ENCODE data around the gene CUL5. TPM values are rescaled to one million over a fixed set of nuclear protein-coding genes. Genes with fewer than 3 reads are reported as not detected.

Gene CUL5
- total RNA-seq, 1 donor from 2014 or later = 42.0 TPM

- Mint-ChIP-seq H3K4me3 (no peak overlapping the region), H3K4me1 (no peaks in the 10 kb centered on the region), H3K27me3 (no peaks in the 10 kb centered on the region), H3K9me3 (no peaks in the 10 kb centered on the region), H3K27ac (peak overlapping the region; percentile 25), H3K36me3 (ENCODE audit: low read depth) (peaks cover 50% of the 10 kb centered on the region)
- ATAC-seq (ENCODE audit: low read depth) (peak; percentile 31), DNase-seq (no peak)
- POLR2A ChIA-PET = no interaction called here
- intact Hi-C loops (cut with micrococcal nuclease) = no loop called here
- TF ChIP-seq, protein P1, sequence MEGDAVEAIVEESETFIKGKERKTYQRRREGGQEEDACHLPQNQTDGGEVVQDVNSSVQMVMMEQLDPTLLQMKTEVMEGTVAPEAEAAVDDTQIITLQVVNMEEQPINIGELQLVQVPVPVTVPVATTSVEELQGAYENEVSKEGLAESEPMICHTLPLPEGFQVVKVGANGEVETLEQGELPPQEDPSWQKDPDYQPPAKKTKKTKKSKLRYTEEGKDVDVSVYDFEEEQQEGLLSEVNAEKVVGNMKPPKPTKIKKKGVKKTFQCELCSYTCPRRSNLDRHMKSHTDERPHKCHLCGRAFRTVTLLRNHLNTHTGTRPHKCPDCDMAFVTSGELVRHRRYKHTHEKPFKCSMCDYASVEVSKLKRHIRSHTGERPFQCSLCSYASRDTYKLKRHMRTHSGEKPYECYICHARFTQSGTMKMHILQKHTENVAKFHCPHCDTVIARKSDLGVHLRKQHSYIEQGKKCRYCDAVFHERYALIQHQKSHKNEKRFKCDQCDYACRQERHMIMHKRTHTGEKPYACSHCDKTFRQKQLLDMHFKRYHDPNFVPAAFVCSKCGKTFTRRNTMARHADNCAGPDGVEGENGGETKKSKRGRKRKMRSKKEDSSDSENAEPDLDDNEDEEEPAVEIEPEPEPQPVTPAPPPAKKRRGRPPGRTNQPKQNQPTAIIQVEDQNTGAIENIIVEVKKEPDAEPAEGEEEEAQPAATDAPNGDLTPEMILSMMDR (IDR thresholded peaks at IDR 0.05) = no peak
- CTCF ChIA-PET = no interaction called here
These were observed 127.3 kb downstream of the CUL5 start for GRCh38 chr11:108135845-108136544.

GRCh38 chr11:108137212-108137611, 128.5 kb downstream of the CUL5 start:
- Mint-ChIP-seq H3K4me3 (no peak overlapping the region), H3K27me3 (no peaks in the 10 kb centered on the region), H3K4me1 (no peaks in the 10 kb centered on the region), H3K36me3 (ENCODE audit: low read depth) (peaks cover 56% of the 10 kb centered on the region), H3K9me3 (no peaks in the 10 kb centered on the region), H3K27ac (no peak overlapping the region)
- no peak for ATAC-seq (ENCODE audit: low read depth)
- ChIA-PET POLR2A (no interaction called here), CTCF (no interaction called here)
- intact Hi-C loops (cut with micrococcal nuclease) = no loop called here
- TF ChIP-seq, protein P1 (IDR thresholded peaks at IDR 0.05) = no peak
- no peak for DNase-seq

GRCh38 chr11:108142304-108142703, 133.6 kb downstream of the CUL5 start:
- ChIA-PET CTCF (interaction anchor here (1.5 kb wide), 1 partner anchor 23 kb away, joined by 6 read pairs; no protein-coding TSS in a partner anchor), POLR2A (no interaction called here)
- intact Hi-C loops (cut with micrococcal nuclease) = no loop called here
- no peaks in the 10 kb centered on the region for H3K9me3 Mint-ChIP-seq
- H3K27ac Mint-ChIP-seq = no peak overlapping the region
- ATAC-seq (ENCODE audit: low read depth) = no peak
- TF ChIP-seq, protein P1 (IDR thresholded peaks at IDR 0.05) = no peak
- no peaks in the 10 kb centered on the region for H3K4me1 Mint-ChIP-seq
- H3K4me3 Mint-ChIP-seq = no peak overlapping the region
- DNase-seq = no peak
- H3K27me3 Mint-ChIP-seq = no peaks in the 10 kb centered on the region
- peaks cover 68% of the 10 kb centered on the region for H3K36me3 Mint-ChIP-seq (ENCODE audit: low read depth)

- ATAC-seq (ENCODE audit: low read depth) (no peak), DNase-seq (no peak)
- TF ChIP-seq, protein P1 (IDR thresholded peaks at IDR 0.05) = no peak
- Mint-ChIP-seq H3K4me1 (no peaks in the 10 kb centered on the region), H3K27ac (peak overlapping the region; percentile 10), H3K9me3 (no peaks in the 10 kb centered on the region), H3K36me3 (ENCODE audit: low read depth) (peaks cover 81% of the 10 kb centered on the region), H3K4me3 (no peak overlapping the region), H3K27me3 (no peaks in the 10 kb centered on the region)
- intact Hi-C loops (cut with micrococcal nuclease) = no loop called here
- POLR2A ChIA-PET = no interaction called here
- CTCF ChIA-PET = no interaction called here
These were observed 135.9 kb downstream of the CUL5 start for GRCh38 chr11:108144615-108145014.

DNA sequence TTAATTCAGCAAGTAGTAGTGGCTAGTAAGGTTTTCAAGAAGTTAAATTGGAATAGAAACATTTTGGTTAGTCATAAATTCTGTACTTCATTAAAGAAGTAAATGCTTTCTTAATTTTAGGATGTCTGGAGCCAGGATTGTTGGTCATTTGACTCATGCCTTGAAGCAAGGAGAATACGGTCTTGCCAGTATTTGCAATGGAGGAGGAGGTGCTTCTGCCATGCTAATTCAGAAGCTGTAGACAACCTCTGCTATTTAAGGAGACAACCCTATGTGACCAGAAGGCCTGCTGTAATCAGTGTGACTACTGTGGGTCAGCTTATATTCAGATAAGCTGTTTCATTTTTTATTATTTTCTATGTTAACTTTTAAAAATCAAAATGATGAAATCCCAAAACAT, 138.5 kb downstream of the CUL5 start:
- Mint-ChIP-seq H3K4me3 (no peak overlapping the region), H3K9me3 (no peaks in the 10 kb centered on the region), H3K27ac (no peak overlapping the region), H3K36me3 (ENCODE audit: low read depth) (peaks cover 87% of the 10 kb centered on the region), H3K27me3 (no peaks in the 10 kb centered on the region), H3K4me1 (no peaks in the 10 kb centered on the region)
- ChIA-PET POLR2A (no interaction called here), CTCF (no interaction called here)
- no peak for DNase-seq
- TF ChIP-seq, protein P1 (IDR thresholded peaks at IDR 0.05) = no peak
- no peak for ATAC-seq (ENCODE audit: low read depth)
- intact Hi-C loops (cut with micrococcal nuclease) = loop anchor here (2.0 kb wide), 1 partner anchor 16 kb away; no protein-coding TSS in a partner anchor

All from activated B cell treated with CpG ODN at 0.5 μM for 24 hours (primary cell).